Thyroid gland (tissue), 4 donors: ENCODE data around the gene CACNB1.

Experiments
- POLR2A ChIP-seq, 2 donors: fragments of 450-650 bp; IDR thresholded peaks; one replicate each; pipeline ENCODE4 v1.6.1; 2017; ENCODE audit warnings: antibody characterized with exemption in 2 of 2, mild to moderate bottlenecking in 2 of 2, moderate library complexity in 1 of 2
- TF ChIP-seq, protein P1 (sequence below), 6 experiments: fragments of 200-600 bp in 3 of 6; fragments of 450-650 bp in 3 of 6; sonication (generic) in 3 of 6; IDR thresholded peaks; one replicate each; pipeline ENCODE4 v1.5.1; 2016 to 2019; ENCODE audit warnings: antibody characterized with exemption in 6 of 6, mild to moderate bottlenecking in 2 of 6, inconsistent platforms in 1 of 6, moderate library complexity in 1 of 6

DNA sequence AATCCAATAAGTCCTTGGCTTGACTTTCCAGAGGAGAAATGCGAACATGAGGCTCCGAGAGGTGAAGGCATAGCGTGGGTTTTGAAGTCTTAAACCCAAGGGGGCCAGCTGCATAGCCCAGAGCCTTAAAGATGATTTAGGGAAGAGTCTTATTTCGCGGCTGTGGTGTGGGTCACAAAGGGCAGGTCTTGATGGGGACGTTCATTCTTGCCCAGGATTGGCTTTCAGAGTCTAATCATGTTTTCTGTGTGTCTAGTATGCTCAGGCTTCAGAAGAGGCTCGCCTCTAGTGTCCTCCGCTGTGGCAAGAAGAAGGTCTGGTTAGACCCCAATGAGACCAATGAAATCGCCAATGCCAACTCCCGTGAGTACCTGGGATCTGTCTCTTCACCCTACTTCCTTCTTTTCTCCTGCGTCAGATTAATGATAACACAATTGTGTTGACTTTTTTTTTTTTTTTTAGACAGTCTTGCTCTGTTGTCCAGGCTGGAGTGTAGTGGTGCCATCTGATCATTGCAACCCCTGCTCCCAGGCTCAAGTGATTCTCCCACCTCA is 3.6 kb upstream of the CACNB1 start:
- TF ChIP-seq, protein P1, sequence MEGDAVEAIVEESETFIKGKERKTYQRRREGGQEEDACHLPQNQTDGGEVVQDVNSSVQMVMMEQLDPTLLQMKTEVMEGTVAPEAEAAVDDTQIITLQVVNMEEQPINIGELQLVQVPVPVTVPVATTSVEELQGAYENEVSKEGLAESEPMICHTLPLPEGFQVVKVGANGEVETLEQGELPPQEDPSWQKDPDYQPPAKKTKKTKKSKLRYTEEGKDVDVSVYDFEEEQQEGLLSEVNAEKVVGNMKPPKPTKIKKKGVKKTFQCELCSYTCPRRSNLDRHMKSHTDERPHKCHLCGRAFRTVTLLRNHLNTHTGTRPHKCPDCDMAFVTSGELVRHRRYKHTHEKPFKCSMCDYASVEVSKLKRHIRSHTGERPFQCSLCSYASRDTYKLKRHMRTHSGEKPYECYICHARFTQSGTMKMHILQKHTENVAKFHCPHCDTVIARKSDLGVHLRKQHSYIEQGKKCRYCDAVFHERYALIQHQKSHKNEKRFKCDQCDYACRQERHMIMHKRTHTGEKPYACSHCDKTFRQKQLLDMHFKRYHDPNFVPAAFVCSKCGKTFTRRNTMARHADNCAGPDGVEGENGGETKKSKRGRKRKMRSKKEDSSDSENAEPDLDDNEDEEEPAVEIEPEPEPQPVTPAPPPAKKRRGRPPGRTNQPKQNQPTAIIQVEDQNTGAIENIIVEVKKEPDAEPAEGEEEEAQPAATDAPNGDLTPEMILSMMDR (IDR thresholded peaks at IDR 0.05) = no peak
- no peak for TF ChIP-seq POLR2A (IDR thresholded peaks at IDR 0.05)
